HG03460 (cell line): ENCODE results near the gene LCP2.

Experiments
- ATAC-seq: cut with Tn5 transposase; IDR thresholded peaks from one replicate; pipeline ENCODE4 v1.9.1; 2021; ENCODE audit not compliant: unreplicated experiment

The LCP2 gene

GRCh38 chr5:170276140-170276539 is 21.4 kb downstream of the LCP2 start:
- ATAC-seq, result no peak

DNA sequence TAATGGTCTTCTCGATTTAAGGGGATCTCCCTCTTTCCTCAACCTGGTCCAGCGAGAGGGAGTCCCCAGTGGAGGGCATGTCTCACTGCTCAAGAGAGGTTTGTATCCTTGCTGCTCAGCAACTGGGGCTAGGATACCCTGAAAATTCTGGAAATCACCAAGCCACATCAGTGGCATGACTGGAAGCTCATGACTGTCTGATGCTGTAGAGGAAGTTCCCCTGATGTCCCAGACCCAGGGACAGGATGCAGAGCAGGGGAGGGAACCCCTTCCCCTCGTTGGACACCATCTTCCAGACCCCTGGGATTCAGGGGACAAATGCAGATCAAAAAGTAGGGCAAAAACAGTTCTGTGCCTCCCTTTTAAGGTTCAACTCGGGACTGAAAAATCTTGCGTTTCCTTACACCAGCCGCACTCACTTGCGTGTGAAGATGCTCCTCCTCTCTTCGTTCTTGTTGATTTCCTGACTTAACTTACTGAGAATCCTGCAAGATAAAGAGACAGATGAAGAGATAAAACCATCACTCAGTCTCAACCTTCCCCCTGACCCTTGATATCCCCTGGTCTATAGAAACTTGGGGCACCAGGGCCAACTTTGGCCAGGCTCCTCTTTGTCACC is 22.1 kb downstream of the LCP2 start:
- no peak for ATAC-seq

GRCh38 chr5:170273968-170274710 is 23.4 kb downstream of the LCP2 start:
- ATAC-seq, result no peak

GRCh38 chr5:170270293-170271069 is 27.1 kb downstream of the LCP2 start:
- no peak for ATAC-seq

- no peak for ATAC-seq
Observed at GRCh38 chr5:170269579-170269978, 28.0 kb downstream of the LCP2 start.

- ATAC-seq, result no peak
Observed at GRCh38 chr5:170268884-170269283, 28.7 kb downstream of the LCP2 start.

- ATAC-seq, result no peak
Observed at GRCh38 chr5:170268153-170268689, 29.4 kb downstream of the LCP2 start.

GRCh38 chr5:170267431-170268152 is 30.0 kb downstream of the LCP2 start:
- peak; percentile 86 for ATAC-seq

DNA sequence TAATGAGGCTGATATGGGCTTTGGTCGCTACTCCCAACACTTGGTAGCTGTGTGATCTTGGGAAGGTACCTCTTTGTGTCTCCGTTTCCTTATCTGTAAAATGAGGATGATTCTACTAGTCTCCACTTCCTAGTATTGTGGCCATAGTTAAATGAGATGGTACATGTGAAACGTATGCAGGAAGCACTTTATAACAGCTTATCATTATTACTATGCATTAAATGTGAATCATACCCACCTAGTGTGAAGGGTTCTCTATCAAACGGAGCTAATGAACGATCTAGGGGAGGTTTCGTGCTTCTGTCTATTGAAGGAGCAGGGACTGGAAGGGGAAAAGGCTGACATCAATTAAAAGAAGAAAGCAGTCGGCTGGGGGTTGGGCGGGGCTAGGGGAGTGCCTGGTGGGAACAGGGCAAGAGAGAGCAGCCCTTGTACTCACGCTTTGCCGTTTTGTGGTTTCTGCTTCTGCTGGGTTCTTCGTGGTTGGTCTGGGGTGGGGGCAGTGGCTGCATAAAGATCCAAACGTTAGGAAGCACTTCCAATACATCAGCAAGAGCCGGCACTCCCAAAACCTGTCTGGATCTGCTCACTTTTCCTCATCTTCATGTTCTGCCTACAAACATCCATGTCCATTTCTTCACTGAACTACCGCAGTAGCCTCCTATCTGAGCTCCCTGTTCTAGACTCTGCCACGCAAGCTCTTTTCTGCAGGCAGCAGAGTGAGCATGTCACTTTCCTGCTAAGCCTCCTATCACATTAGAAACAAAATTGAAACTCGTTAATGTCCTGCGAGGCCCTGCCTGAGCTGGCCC is 30.8 kb downstream of the LCP2 start:
- ATAC-seq, result no peak

GRCh38 chr5:170265522-170265921 is 32.1 kb downstream of the LCP2 start:
- no peak for ATAC-seq

GRCh38 chr5:170263906-170264305 is 33.7 kb downstream of the LCP2 start:
- no peak for ATAC-seq

DNA sequence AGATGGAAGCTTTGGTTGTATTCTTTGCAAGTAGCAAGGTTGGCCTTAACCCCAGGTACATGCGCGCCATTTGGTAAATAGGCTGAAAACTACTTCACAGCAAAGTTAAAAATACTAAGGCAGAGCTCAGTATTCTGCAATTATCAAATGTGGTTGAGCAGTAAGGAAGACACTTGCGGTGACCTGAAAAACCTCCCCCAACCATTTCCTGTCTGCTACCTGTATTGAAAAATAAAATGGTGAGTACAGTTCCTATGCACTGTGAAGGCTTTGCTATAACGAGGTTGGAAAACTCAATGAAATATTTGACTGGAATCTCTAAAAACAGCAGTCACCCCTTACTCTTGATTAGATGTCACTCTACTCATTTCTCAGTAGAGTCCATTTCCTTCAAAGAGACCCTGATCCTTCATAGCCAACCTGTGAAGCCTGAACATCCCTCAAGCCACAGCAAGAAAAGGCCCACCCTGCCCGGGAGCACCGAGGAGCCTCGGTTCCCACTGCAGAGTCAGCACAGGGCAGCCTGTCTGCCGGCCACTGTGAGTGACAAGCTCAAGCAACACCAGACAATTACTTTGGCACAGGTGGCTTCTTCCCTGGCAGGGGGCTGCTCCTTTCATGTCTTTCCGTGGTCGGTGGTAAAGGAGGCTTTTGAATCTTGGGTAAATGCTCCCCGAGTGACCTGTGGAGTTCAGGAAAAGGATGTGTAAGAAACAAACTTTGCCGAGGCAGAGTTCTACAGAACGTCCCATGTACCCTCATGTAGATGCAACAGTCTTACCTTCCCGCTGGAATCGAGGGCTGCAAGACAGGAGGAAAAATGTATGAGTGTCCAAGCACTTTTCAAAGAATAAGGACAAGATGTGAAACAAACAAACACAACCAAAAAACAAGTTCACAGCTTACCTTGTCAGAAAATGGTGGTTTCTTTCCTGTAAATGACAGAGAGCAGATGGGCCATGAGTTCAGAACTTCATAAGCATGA is 35.2 kb downstream of the LCP2 start:
- no peak for ATAC-seq

DNA sequence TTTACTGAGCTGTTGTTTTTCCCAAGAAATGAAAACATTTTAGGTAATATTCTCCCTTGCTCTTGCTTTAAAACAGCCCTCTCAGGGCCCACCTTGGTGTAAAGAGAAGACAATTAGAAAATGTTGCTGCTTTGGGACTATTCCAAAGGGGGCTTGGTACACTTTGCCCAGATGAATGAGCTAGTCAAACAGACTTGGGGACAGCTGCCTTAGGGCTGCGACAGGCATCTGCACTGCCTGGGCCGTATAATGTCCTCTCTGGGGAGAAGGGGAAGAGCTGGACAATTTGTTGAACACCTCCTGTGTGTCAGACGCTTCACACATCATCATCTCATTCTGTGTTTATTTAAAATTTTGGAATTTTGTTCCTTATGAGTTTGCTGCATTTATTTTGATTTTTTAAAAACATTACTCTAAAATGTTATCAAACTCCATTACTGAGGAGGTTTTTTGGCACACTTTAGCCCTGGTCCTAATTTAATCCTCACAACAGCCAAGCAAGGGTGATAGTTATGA is 36.0 kb downstream of the LCP2 start:
- ATAC-seq, result no peak

GRCh38 chr5:170257370-170257769 is 40.2 kb downstream of the LCP2 start:
- ATAC-seq, result no peak

DNA sequence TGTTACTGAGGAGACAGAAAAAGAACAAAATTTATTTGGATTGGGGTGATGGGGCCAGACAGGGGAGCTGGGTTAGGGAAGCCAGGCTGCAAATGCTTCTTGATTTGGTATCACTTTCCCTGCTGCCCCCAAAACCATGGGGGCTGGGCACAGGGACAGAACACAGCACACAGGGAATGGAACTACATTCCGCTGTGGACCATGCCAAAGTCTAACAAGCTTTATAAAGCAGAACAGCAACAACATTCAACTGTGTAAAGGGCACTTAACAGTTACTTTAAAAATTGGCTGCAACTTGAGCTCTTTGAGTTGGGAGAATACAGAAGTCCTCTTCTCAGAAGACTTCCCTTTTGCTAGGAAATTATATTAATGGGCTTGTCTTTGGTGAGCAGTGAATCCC is 41.0 kb downstream of the LCP2 start:
- no peak for ATAC-seq

GRCh38 chr5:170254056-170254455 is 43.5 kb downstream of the LCP2 start:
- peak; percentile 95 for ATAC-seq

DNA sequence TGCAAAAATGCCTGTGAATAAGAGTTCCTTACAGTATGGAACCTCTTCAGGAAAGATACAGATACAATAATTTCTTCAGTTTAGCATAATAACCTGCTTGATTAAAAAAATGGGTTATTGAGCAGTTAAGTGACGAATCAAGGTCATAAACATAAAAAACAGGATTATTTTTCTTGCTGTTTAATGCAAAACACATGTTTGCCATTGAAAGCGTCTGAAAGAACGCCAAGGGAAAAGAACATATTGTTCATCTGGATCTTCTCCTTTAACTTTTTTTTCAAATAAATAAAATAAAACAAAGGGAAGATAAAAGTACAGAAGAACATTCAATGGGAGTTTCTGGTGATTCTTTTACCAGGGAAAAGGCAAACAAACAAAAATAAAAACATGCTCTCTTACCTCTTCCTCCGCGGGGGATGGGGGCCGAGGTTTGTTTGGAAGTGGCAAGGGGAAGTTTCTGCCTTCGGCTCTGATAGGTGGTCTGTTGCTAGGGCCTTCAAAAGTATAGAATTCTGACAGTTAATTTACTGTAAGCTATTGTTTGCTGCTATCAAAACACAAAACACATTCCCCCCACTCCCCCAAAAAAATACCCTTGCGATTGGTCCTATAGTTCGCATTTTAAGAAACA is 44.7 kb downstream of the LCP2 start:
- ATAC-seq, result no peak

DNA sequence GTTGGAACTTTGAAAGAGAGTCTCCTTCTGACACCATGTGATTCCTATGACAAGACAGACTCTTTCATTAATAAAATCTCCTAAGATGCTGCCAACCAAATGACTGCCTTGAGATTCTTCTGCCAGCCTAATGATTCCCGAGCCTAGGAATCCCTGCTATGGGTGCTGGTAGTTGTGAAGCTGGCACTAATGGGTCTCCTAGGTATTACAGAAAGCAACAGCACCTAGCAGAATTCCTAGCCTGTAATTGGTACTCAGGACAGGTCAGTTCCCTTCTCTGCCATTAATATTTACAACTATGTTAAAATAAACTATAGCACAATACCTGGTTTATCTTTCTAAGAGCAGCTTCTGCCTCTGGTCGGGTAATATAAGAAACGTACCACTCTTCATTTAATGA is 45.5 kb downstream of the LCP2 start:
- ATAC-seq, result no peak
